NCI-H2107 treated with DMSO at 0.1 percent for 48 hours (cell line): ENCODE data around the gene SLC66A2.

Experiments
- DNase-seq: peaks from one replicate; lab custom pipeline; 2025; ENCODE audit not compliant: unreplicated experiment; lab: John Stamatoyannopoulos, UW

SLC66A2 gene

GRCh38 chr18:79971211-79971952 lies 19.9 kb upstream of the SLC66A2 start:
- no peak for DNase-seq

DNA sequence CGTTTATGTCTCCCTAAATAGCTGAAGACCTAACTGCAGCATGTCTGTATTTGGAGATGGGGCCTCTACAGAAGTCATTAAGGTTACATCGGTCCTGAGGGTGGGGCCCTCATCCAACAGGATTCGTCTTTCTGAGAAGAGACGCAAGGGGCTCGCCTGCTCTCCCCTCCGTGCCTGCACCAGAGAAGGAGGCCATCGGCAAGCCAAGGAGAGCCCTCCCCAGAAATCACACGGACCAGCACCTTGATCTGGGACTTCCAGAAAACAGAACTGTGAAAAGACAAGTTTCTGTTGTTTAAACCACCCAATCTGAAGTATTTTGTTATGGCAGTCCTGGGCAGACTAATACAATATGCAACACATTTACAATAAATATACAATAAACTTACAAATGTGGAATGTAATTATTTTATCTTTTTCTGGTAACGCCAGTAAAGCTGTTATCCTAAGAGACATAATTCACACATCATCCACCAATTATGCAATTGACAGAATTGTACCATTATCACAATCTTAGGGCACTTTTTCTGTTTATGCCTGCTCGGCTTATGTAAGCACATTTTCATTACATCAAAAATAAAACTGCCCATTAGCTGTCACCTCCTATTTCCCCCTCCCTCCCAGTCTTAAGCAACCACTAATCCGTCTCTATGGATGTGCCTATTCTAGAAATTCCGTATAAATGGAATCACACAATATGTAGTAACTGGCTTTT lies 19.1 kb upstream of the SLC66A2 start:
- DNase-seq = no peak

DNA sequence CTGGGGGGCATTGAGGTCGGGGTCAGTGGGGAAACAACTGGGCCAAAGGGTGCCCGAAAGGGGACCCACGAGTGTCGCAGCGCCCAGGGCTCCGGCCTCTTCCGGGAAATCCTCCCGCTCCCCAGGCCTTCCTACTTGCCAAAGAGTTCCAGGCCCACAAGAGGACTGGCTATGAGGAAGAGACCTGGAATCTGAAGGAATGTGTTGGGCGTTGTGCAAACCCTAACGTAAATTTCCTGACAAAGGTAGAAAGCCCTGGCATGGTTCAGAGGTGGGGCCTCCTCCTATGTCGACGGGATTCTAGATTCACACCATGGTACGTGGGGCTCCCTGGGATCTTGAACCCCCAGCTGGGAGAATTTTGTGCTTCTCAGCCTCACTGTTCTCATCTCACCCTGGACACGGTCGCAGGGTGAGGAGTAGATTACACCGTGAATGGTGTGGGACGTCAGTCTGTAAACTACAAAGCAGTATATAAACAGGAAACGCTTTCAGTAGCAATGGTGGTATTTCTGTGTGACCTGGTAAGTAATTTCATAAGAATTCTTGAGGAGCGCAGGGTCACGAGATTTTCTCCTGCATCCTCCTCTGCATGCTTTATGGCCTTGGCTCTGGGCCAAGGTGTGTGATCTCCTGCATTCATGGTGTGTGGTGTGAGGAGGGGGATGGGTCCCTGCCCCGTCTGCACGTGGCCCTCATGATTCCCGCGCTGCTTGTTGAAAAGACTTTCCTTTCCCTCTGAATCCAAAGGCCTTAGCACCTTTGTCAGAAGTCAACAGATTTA lies 13.9 kb upstream of the SLC66A2 start:
- DNase-seq = no peak

GRCh38 chr18:79964330-79965118 lies 13.1 kb upstream of the SLC66A2 start, which contains the start of gene HSBP1L1:
Gene HSBP1L1, plus strand, starts transcription at chr18:79964643. Its CDS starts 93 bp downstream, at chr18:79964736.
- DNase-seq = no peak

DNA sequence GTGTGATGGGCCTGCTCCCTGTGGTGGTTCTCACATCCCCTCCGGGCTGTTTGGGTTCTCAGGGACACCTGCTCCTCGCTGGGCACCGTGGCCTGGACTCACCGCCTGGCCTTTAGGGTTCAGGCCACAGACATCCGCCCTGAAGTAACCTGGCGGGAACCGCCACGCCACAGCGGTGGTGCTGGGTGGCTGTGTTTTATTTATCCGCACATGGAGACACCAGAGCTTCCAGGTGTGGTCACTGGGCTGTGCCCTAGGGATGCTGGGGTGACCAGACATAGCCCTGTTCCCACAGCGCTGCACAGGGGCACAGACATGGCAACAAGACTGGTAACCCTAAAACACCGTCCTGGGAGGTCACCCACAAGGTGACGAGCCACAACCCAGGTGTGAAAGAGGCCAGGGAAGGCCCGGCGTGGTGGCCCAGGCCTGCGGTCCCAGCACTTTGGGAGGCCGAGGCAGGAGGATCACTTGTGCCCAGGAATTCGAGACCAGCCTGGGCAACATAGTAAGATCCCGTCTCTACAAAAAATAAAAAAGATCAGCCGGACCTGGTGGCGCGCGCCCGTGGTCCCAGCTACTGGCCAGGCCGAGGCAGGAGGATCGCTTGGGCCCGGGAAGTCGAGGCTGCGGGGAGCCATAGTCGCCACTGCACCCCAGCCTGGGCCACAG lies 12.3 kb upstream of the SLC66A2 start:
- DNase-seq = no peak

DNA sequence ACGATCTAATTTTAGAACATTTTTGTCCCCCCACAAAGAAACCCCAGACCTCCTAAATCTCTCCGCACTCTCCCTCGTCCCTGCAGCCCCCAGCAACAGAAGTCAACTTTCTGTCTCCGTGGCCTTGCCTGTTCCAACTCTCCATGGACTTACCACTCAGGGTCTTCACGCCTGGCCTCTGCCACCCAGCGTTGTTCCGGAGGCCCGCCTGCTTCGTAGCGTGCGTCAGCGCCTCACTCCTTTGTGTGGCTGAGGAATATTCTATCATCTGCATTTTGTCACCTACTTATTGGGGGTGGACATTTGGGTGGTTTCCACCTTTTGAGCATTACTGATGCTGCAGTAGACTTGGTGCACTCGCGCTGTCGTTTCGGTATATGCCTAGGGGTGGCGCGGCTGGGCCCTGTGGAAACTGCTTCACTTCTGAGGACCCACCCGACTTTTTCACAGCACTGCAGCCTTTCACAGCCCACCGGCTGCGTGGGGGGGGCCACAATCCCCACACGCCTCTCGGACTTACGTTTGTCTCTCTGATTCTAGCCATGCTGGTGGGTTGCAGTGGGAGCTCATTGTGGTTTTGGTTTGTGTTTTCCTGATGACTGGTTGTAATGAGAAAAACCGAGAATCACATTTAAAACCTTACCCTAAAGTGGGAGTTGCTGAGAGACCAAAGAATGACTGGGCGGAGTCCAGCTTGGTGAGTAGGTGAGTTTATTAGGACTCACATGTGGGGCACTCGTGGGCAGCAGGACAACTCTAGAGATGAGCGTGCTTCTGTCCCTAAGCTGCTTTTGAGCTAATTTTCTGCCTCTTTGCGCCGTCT lies 11.6 kb upstream of the SLC66A2 start:
- DNase-seq = no peak

DNA sequence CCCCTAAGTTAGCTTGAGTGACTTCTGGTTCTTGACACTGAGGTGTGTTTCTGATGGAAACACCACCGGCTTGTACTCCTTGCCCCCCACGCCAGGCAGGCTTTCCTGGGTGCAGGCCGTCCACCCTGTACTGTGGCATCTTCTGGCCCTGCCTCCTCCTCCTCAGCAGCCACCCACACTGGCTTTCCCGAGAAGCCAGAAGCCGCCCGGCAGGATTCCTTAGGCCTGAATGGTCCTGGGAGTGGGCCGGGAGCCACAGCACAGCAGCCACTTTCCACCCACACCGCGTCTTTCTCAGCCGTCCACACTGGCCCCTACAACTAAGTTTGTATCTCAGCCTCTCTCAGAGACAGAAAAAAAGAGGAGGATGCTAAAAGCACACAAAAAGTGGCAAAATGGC lies 10.9 kb upstream of the SLC66A2 start:
- no peak for DNase-seq

DNA sequence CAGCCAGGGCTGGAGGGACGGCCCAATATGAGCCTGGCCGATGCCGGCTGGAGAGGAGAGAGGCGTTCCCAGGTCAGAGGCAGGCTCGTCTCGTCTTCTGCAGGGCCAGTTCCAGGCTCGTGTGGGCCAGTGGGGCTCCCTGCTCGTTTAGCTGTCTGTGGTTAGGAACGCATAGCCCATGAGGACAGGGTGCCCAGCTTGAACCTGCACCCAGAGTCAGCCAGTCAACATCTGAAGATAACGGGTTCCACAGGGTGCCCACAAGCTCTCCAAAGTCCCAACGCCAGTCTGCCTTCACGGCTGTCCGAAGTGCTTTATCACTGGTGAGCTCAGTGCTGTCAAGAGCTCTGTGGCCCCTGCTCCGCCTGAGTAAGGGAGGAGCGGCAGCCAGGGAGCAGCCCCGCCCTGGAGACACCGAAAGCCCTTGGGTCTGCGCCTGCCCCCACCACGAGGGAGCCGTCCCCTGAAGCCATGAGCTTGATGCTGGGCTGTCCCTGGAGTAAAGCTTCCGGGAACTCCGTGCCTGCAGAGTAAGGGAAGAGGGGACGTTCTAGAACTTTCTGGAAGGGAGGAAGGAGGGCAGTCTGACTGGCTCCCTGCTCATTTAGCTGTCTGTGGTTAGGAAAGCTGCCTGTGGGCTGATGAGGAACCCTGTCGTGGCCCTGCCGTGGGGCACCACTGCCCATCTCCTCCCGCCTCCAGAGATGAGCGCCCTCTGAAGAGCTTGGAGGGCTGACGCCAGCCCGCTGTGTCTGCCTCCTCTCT lies 10.3 kb upstream of the SLC66A2 start:
- no peak for DNase-seq

DNA sequence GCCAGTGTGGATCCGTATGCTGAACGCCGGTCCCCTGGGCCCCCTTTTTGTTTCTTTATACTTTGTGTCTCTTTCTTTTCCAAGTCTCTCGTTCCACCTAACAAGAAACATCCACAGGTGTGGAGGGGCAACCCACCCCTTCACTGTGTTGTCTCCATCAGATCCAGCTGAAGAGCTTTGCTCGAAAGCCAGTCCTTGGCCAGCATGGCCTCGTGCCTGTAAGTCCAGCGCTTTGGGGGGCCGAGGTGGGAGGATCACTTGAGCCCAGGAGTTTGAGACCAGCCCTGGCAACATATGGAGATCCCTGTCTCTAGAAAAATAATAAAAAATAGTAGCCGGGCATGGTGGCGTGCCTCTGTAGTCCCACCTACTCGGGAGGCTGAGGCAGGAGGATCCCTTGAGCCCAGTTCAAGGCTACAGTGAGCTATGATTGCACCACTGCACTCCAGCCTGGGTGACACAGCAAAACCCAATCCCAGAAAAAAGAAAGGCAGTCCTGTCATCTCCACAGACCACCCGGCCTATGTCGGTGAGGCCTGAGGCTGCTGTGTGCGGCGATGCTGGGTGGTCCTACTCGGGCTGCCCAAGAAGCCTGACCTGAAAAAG lies 9.6 kb upstream of the SLC66A2 start:
- DNase-seq = no peak

DNA sequence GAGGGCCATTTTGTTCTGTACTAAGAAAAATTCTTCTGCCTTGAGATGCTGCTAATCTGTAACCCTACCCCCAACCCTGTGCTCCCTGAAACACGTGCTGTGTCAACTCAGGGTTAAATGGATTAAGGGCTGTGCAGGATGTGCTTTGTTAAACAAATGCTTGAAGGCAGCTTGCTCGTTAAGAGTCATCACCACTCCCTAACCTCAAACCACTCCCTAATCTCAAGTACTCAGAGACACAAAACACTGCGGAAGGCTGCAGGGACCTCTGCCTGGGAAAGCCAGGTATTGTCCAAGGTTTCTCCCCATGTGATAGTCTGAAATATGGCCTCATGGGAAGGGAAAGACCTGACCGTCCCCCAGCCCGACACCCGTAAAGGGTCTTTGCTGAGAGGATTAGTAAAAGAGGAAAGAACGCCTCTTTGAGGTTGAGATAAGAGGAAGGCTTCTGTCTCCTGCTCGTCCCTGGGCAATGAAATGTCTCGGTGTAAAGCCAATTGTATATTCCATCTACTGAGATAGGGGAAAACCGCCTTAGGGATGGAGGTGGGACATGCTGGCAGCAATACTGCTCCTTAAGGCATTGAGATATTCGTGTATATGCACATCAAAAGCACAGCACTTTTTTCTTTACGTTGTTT lies 8.8 kb upstream of the SLC66A2 start:
- peak; percentile 66 for DNase-seq

DNA sequence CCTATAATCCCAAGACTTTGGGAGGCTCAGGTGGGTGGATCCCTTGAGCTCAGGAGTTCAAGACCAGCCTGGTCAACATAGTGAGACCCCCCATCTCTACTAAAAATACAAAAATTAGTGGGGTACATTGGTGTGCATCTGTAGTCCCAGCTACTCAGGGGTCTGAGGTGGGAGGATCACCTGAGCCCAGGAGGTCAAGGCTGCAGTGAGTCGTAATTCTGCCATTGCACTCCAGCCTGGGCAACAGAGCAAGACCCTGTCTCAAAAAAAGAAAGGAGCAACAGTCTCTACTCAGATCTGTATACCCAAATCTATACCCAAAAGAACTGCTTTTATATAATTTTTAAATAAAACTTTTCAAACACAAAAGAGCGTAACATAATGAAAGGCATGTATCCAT lies 7.5 kb upstream of the SLC66A2 start:
- DNase-seq = no peak

DNA sequence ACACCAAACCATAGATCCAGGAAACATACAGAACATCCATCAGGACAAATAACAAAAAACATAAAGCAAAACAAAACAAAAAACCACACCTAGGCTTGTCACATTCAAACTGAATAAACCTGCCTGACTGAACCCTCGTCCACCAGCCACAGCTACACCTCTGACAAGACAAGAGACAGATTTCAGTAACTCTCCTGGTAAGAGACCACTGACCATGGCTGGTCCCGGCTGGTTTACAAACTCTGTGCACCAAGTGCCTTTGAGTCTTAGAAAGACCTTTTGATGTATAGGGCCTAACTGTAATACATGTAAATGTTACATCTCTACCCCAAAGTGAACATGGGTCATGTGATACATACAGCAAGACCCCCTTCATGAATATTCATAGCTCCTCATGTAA lies 4.8 kb upstream of the SLC66A2 start:
- no peak for DNase-seq

DNA sequence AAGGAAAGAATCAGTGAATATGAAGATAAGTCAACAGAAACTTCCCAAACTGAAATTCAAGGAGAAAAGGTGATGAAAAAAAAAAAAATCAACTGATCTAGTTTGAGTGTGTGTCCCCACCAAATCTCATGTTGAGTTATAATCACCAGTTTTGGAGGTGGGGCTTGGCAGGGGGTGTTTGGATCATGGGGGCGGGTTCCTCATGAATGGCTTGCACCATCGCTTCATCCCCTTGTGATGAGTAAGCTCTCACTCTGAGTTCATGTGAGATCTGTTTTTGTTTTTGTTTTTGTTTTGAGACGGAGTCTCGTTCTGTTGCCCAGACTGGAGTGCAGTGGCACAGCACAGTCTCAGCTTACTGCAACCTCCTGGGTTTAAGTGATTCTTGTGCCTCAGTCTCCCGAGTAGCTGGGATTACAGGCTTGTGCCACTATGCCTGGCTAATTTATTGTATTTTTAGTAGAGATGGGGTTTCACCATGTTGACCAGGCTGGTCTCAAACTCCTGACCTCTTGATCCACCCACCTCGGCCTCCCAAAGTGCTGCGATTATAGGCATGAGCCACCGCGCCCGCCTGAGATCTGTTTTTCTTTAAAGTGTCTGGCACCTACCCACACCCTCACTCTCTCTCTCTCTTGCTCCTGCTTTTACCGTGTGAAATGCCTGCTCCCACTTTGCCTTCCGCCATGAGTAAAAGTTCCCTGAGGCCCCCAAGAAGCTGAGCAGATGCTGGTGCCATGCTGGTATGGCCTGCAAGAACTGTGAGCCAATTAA lies 4.0 kb upstream of the SLC66A2 start:
- DNase-seq = no peak

DNA sequence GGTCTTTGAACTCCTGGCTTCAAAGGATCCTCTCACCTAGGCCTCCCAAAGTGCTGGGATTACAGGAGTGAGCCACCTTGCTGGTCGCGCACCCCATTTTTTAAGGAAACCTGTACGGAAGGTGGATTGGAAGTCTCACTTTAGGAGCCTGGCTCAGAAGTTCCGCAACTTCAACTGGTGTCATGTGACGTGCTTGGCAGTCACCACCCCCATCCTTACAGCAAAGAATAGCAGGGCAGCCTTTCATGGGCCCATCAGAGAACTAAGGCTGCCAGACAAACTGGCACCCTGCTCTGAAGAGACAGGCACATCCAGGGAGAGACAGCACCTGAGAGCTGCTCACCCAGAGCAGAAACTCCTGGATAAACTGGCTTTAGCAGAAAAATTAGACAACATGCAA lies 3.3 kb upstream of the SLC66A2 start:
- no peak for DNase-seq

DNA sequence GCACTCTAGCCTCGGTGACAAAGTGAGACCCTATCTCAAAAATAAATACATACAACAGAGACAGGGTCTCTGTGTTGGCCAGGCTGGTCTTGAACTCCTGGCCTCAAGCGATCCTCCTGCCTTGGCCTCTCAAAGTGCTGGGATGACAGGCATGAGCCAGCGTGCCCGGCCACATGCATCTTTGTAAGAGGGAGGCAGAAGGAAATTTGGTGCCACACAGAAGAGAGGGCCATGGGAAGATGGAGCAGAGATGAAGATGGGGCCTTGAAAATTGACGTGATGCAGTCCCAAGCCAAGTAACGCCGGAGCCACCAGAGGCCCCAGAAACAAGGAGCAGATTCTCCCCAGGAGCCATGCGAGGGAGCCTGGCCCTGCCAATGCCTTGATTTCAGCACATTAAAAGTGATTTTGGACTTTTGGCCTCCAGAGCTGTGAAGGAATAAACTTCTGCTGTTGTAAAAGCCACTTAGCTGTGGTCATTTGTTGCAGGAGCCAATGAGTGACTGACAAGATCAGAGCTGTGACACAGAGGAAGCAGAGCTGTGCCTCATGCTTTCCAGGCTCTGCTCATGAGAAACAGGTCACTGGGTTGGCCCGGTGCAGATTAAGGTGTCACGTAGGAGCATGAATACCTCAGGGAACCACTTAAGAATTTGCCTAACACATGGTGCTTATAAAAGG lies 2.7 kb upstream of the SLC66A2 start:
- no peak for DNase-seq

DNA sequence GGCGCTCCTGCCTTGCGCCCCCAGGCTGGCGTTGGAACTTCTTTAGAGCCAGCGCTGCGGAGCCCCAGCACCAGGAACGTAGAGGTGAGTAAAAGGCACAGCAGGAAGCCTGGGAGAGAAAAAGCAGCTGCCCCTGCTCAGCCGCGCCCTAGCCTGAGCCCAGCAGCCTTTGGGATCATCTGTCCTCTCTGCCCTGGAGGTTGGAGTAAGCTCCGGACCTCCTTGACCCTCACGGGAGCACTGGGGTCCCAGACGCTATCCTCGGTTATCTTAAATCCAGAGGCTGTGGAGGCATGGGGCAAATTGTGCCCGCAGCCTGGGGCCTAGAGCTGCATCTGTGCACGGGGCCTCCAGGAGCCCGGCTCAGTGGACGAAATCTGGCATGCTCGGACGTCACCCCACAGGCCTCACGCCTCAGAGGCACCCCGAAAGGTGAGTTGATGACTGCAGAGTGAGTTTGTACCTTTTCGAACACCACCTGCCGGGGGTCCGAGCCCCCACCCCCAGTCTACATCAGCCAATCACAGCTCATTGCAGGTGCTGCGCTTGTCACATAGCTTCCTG lies 1.6 kb upstream of the SLC66A2 start:
- DNase-seq = peak; percentile 37
